WTC11 (cell line): ENCODE data around the gene SLC31A1. TPM values are rescaled to one million over a fixed set of nuclear protein-coding genes. Genes with fewer than 3 reads are reported as not detected.

Experiments used
- ATAC-seq: fragments of 200-7000 bp; cut with Tn5 transposase; 2 replicates; pipeline ENCODE4 v1.10.0; 2021; ENCODE audit warnings: mild to moderate bottlenecking, moderate library complexity
- CTCF ChIA-PET: fragments of 300-600 bp; sonication (Branson Sonifier 250); formaldehyde crosslinking; loops from one replicate; lab custom pipeline; 2021; ENCODE audit warnings: antibody characterized with exemption; lab: Charles Lee
- POLR2A ChIA-PET: fragments of 350-600 bp; sonication (Branson Sonifier 250); formaldehyde crosslinking; loops from one replicate; lab custom pipeline; 2021; ENCODE audit warnings: antibody characterized with exemption; lab: Charles Lee
- DNase-seq: peaks from one replicate; pipeline ENCODE4 v3.0.0; 2021; ENCODE audit warnings: low spot score
- H3K27ac Mint-ChIP-seq: 2 replicates; pipeline ENCODE4 v1.8.0; 2021; ENCODE audit warnings: mixed read lengths
- H3K27me3 Mint-ChIP-seq: 2 replicates; pipeline ENCODE4 v1.8.0; 2021; ENCODE audit warnings: low read depth, mild to moderate bottlenecking, moderate library complexity, mixed read lengths
- H3K36me3 Mint-ChIP-seq: 2 replicates; pipeline ENCODE4 v1.8.0; 2021; ENCODE audit warnings: mixed read lengths
- H3K4me1 Mint-ChIP-seq: 2 replicates; pipeline ENCODE4 v1.8.0; 2022; ENCODE audit warnings: mixed read lengths
- H3K4me3 Mint-ChIP-seq: 2 replicates; pipeline ENCODE4 v1.8.0; 2021; ENCODE audit warnings: mild to moderate bottlenecking, moderate library complexity, mixed read lengths
- H3K9me3 Mint-ChIP-seq: 2 replicates; pipeline ENCODE4 v1.8.0; 2021; ENCODE audit warnings: mixed read lengths
- ATF6 ChIP-seq: sonication (generic); formaldehyde crosslinking; IDR thresholded peaks from 2 replicates; pipeline ENCODE4 v1.8.1; 2023; ENCODE audit warnings: mild to moderate bottlenecking, missing genetic modification reagents
- CBFB ChIP-seq: sonication (generic); formaldehyde crosslinking; IDR thresholded peaks from 2 replicates; pipeline ENCODE4 v1.8.1; 2022; ENCODE audit warnings: mild to moderate bottlenecking, low read depth, missing genetic modification reagents
- CDX4 ChIP-seq: fragments of 250-450 bp; sonication (Bioruptor Pico); IDR thresholded peaks from 2 replicates; pipeline ENCODE4 v1.9.0; 2021; ENCODE audit warnings: moderate library complexity, mild to moderate bottlenecking, inconsistent platforms, borderline replicate concordance
- CREB1 ChIP-seq: sonication (generic); formaldehyde crosslinking; IDR thresholded peaks from 2 replicates; pipeline ENCODE4 v1.8.0; 2023; ENCODE audit warnings: mild to moderate bottlenecking, missing genetic modification reagents
- ELF4 ChIP-seq: sonication (generic); formaldehyde crosslinking; IDR thresholded peaks from 2 replicates; pipeline ENCODE4 v1.8.1; 2022; ENCODE audit warnings: low read depth, mild to moderate bottlenecking, moderate library complexity, missing genetic modification reagents
- FOXJ3 ChIP-seq: sonication (generic); formaldehyde crosslinking; IDR thresholded peaks from 2 replicates; pipeline ENCODE4 v1.9.0; 2021; ENCODE audit warnings: missing genetic modification reagents, mild to moderate bottlenecking, borderline replicate concordance
- GABPB1 ChIP-seq: sonication (generic); formaldehyde crosslinking; IDR thresholded peaks from 2 replicates; pipeline ENCODE4 v1.8.1; 2023; ENCODE audit warnings: mild to moderate bottlenecking, missing genetic modification reagents
- GTF2I ChIP-seq: fragments of 250-450 bp; sonication (Bioruptor Pico); conservative IDR thresholded peaks from 2 replicates; pipeline ENCODE4 v1.4.0; 2021; ENCODE audit warnings: mild to moderate bottlenecking
- KAT7 ChIP-seq: sonication (generic); formaldehyde crosslinking; IDR thresholded peaks from 2 replicates; pipeline ENCODE4 v1.8.1; 2023; ENCODE audit warnings: missing genetic modification reagents, mild to moderate bottlenecking, borderline replicate concordance
- MAX ChIP-seq: sonication (generic); formaldehyde crosslinking; IDR thresholded peaks from 2 replicates; pipeline ENCODE4 v1.8.0; 2022; ENCODE audit warnings: mild to moderate bottlenecking, missing genetic modification reagents
- MYBL2 ChIP-seq: sonication (generic); formaldehyde crosslinking; IDR thresholded peaks from 2 replicates; pipeline ENCODE4 v1.8.1; 2023; ENCODE audit warnings: mild to moderate bottlenecking, moderate library complexity, missing genetic modification reagents
- NR3C1 ChIP-seq: sonication (generic); formaldehyde crosslinking; conservative IDR thresholded peaks from 2 replicates; pipeline ENCODE4 v1.8.1; 2023; ENCODE audit warnings: low read depth, mild to moderate bottlenecking, missing genetic modification reagents
- TEAD1 ChIP-seq: sonication (generic); formaldehyde crosslinking; IDR thresholded peaks from 2 replicates; pipeline ENCODE4 v1.8.0; 2022; ENCODE audit warnings: mild to moderate bottlenecking, missing genetic modification reagents
- TP53 ChIP-seq: sonication (generic); formaldehyde crosslinking; IDR thresholded peaks from 2 replicates; pipeline ENCODE4 v1.8.1; 2023; ENCODE audit warnings: mild to moderate bottlenecking, missing genetic modification reagents
- ZNF138 ChIP-seq: sonication (generic); formaldehyde crosslinking; conservative IDR thresholded peaks from 2 replicates; pipeline ENCODE4 v1.8.1; 2022; ENCODE audit warnings: mild to moderate bottlenecking, moderate library complexity, missing genetic modification reagents
- ZNF317 ChIP-seq: sonication (generic); formaldehyde crosslinking; IDR thresholded peaks from 2 replicates; pipeline ENCODE4 v1.8.1; 2023; ENCODE audit warnings: low read depth, mild to moderate bottlenecking, moderate library complexity, missing genetic modification reagents, borderline replicate concordance
- ZNF423 ChIP-seq: fragments of 250-450 bp; sonication (Bioruptor Pico); IDR thresholded peaks from 2 replicates; pipeline ENCODE4 v2.1.2; 2022; ENCODE audit warnings: mild to moderate bottlenecking, moderate library complexity
- ZNF532 ChIP-seq: fragments of 250-450 bp; sonication (Bioruptor Pico); IDR thresholded peaks from 2 replicates; pipeline ENCODE4 v1.9.0; 2021; ENCODE audit warnings: mild to moderate bottlenecking, borderline replicate concordance
- ZNF671 ChIP-seq: fragments of 250-450 bp; sonication (Bioruptor Pico); IDR thresholded peaks from 2 replicates; pipeline ENCODE4 v1.8.0; 2021; ENCODE audit warnings: mild to moderate bottlenecking
- total RNA-seq: library from RNA; stranded (reverse); gene quantifications from 3 replicates; pipeline ENCODE4 v1.2.3, GENCODE V29; 2021
- TF ChIP-seq, protein P1 (sequence below): sonication (generic); formaldehyde crosslinking; IDR thresholded peaks from 2 replicates; pipeline ENCODE4 v1.8.0; 2022; ENCODE audit warnings: mild to moderate bottlenecking, missing genetic modification reagents

Gene SLC31A1
- total RNA-seq, 1 experiment from 2014 or later = 43.9 TPM

DNA sequence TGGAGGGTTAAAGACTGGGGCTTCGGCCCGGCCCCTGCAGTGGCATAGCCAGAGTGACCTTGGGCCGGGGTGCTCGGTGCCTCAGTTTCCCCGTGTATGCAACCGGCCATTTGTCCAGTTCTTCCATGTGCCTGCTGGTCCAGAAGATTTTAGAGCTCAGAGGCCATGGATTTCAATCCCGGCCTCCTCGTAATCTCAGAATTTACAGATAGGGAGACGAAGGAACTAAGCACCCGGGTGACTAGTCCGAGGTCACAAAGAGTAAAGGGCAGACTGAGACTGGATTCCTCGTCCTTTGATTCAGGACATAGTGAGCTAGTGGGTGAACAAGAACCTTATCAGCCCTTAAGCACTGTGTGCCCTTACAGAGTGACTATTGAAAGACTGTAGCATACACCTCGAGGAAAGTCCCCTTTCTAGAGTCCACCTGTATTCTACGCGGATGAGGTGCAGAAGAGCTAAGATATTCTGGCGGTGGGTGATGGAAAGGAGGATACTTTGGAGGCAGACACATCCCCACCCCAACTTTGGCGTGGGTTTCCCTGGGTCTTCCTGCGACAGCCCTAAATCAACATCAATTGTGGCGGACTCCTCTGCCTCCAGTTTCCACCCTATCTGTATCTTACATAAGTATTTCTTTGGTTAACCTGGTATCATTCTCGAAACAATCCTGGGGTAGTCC, 597 bp downstream of the SLC31A1 start:
- CTCF ChIA-PET = interaction anchor here (1.1 to 3.1 kb wide), 4 partner anchors 53 to 369 kb away, joined by 3 to 24 read pairs (median 6); partner anchors contain the start of genes ALAD, CDC26, PRPF4 and SLC31A2
- TF ChIP-seq TP53 (no peak), FOXJ3 (no peak), ELF4 (no peak), ZNF138 (no peak), NR3C1 (CRISPR knock-in tag) (no peak), ZNF532 (CRISPR knock-in tag) (no peak), MYBL2 (CRISPR knock-in tag) (no peak), CREB1 (CRISPR knock-in tag) (no peak), CBFB (CRISPR knock-in tag) (no peak), CDX4 (CRISPR knock-in tag) (no peak), ZNF671 (CRISPR knock-in tag) (no peak), KAT7 (CRISPR knock-in tag) (no peak), GTF2I (CRISPR knock-in tag) (no peak), ZNF423 (CRISPR knock-in tag) (no peak), ATF6 (CRISPR knock-in tag) (no peak), TEAD1 (CRISPR knock-in tag) (no peak), ZNF317 (no peak), MAX (CRISPR knock-in tag) (no peak)
- TF ChIP-seq, all 79 proteins: peak for 0
- H3K27me3 Mint-ChIP-seq = no peaks in the 10 kb centered on the region
- POLR2A ChIA-PET = interaction anchor here (0.6 to 2.4 kb wide), 6 partner anchors 19 to 356 kb away, joined by 3 to 18 read pairs (median 5); partner anchors contain the start of genes CDC26, PRPF4 and SLC31A2
- H3K4me1 Mint-ChIP-seq = peaks cover 26% of the 10 kb centered on the region
- peak overlapping the region; percentile 98 for H3K4me3 Mint-ChIP-seq
- H3K27ac Mint-ChIP-seq = peak overlapping the region; percentile 95
- DNase-seq (no peak), ATAC-seq (no peak)
- peaks cover 6% of the 10 kb centered on the region for H3K36me3 Mint-ChIP-seq
- no peaks in the 10 kb centered on the region for H3K9me3 Mint-ChIP-seq

DNA sequence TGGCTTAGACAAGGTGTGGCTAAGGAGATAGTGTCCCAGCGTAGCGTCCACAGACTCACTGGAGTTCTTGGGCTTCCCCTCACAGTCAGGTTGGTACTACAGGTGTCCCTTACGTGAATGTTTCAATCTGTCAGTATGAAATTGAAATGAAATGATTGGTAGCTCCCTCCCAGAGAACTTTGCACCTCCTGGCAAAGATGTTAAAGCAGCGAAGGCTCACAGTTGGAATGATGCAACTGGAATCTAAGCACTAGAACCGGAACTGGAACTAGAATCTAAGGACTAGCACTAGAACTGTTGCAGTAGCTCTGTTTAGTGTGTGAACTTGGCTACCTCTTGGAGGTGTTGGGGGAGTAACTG, 1.1 kb downstream of the SLC31A1 start:
- peak overlapping the region; percentile 95 for H3K27ac Mint-ChIP-seq
- peaks cover 6% of the 10 kb centered on the region for H3K36me3 Mint-ChIP-seq
- TF ChIP-seq GABPB1 = peak; percentile 97
- TF ChIP-seq, protein P1, sequence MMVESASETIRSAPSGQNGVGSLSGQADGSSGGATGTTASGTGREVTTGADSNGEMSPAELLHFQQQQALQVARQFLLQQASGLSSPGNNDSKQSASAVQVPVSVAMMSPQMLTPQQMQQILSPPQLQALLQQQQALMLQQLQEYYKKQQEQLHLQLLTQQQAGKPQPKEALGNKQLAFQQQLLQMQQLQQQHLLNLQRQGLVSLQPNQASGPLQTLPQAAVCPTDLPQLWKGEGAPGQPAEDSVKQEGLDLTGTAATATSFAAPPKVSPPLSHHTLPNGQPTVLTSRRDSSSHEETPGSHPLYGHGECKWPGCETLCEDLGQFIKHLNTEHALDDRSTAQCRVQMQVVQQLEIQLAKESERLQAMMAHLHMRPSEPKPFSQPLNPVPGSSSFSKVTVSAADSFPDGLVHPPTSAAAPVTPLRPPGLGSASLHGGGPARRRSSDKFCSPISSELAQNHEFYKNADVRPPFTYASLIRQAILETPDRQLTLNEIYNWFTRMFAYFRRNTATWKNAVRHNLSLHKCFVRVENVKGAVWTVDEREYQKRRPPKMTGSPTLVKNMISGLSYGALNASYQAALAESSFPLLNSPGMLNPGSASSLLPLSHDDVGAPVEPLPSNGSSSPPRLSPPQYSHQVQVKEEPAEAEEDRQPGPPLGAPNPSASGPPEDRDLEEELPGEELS = no peak
- TF ChIP-seq, all 79 proteins: peak for 1
- peak overlapping the region; percentile 98 for H3K4me3 Mint-ChIP-seq
- CTCF ChIA-PET = interaction anchor here (1.1 to 3.1 kb wide), 2 partner anchors 53 to 369 kb away, joined by 3 to 24 read pairs; partner anchors contain the start of genes CDC26 and PRPF4
- no peaks in the 10 kb centered on the region for H3K9me3 Mint-ChIP-seq
- no peak for ATAC-seq
- POLR2A ChIA-PET = interaction anchor here (0.6 to 2.4 kb wide), 2 partner anchors 19 to 72 kb away, joined by 3 to 18 read pairs; partner anchors contain the start of gene SLC31A2
- peaks cover 26% of the 10 kb centered on the region for H3K4me1 Mint-ChIP-seq
- no peak for DNase-seq
- no peaks in the 10 kb centered on the region for H3K27me3 Mint-ChIP-seq
